Raji (cell line): Measurements from ENCODE around the gene MRTO4.

Source experiments
- POLR2A ChIP-seq: IDR thresholded peaks from 2 replicates; pipeline ENCODE4 v1.6.1; 2011; ENCODE audit warnings: low read depth, low read length, control low read depth; ENCODE audit not compliant: insufficient read depth

Gene MRTO4

DNA sequence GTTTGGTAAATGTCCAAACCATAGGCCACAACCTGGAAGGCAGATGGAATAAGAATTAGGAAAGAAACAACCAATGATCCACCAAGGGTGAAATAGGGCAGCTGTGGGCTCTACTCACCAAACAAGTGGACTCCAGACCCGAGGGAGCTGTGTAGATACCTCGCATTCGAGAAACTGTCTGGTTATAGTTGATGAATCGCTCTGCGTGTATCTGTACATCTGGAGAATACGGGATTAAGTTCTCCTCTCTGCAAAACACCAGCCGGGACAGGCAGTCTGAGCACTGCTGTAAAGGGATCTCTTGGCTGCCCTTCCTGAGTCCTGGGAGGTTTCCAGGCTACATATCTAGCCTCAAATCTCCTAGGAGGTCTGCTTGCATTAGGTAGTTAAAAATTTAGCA is 32.2 kb upstream of the MRTO4 start:
- TF ChIP-seq POLR2A, result no peak

DNA sequence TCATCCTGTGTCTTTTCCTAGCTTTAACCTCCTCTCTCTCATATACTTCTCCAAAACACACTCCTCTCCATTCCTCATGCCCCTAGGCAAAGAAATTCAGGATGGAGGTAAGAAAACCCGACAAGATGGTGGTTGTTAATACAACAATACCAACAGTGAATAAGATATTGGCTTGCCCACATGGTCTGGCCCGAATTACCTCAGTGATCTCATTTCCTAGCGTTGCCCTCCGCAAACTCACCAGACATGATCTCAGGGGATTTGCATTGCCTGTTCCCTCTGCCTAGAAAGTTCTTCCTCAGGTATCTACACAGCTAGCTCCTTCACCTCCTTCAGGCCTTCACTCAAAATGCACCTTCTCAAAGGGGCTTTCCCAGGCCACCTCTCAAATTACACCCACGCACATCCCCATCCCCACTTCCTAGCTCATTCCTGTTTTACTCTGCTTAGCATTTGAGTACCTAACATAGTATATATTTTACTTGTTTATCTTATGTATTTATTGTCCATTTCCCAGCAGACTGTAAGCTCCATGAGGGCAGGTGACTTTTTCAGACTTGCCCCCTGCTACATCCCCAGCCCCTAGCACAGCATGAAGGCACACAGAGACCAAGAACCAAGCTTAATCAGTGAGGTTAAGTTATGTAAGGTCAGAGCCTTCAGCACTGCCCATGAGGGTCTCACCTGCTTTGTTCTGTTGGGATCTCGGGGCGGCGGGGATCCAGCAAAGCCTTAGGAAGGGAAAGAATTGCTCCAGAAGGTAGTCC is 31.3 kb upstream of the MRTO4 start:
- no peak for TF ChIP-seq POLR2A

- TF ChIP-seq POLR2A, result no peak
Measured at GRCh38 chr1:19220991-19221390, 30.6 kb upstream of the MRTO4 start.

DNA sequence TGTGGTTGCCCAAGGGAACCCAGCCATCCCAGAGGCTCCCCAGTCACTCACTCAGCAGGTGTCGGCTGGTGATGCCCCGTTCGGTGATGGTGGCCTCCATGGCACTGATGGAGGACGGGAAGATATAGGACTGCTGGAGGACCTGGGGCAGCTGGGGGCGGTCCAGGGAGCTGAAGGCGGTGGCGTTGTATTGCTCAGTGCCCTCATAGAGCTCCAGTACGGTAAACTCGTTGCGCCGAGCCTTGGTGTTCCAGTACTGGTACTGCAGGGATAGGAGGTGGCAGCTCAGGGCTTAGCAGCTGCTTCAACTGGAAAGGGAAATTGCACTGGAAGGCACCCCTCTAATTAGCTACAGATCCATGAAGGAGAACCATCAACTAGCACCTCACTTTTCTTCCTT is 29.0 kb upstream of the MRTO4 start:
- TF ChIP-seq POLR2A, result no peak

- TF ChIP-seq POLR2A, result no peak
Measured at GRCh38 chr1:19222979-19223824, 28.4 kb upstream of the MRTO4 start.

DNA sequence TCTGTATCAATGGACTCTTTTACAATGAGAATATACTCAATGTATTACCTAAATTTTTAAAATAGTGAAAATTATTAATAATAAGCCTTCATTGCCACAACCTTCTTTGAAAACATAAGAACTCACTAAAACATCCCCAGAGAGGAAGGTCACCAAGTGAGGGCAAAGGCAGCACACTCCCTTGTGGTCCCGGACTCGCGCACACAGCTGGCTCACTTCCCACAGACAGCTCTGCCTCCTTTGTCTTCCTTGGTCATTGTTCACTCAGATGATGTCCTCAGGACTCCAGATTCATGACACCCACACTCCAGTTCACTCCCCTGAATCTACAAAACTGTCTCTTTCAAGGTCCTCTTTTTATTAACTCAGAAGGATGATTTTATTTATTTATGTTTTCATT is 22.4 kb upstream of the MRTO4 start:
- no peak for TF ChIP-seq POLR2A

GRCh38 chr1:19229828-19230325 is 21.7 kb upstream of the MRTO4 start:
- TF ChIP-seq POLR2A, result no peak

DNA sequence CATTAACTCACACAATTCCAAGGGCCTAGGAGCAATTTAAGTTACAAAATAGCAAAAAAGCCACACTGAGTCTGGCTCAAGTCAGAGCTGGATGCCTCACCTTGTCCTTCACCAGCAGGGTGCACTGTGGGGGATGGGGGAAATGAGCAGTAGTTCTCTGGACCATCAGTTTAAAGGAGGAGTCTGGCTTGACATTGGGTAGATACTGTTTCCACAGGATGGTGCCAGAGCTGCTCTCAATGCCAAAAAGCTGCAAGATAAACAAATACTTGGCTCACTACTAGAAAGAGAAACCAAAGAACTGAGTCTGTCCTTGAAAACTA is 19.1 kb upstream of the MRTO4 start:
- TF ChIP-seq POLR2A, result no peak

DNA sequence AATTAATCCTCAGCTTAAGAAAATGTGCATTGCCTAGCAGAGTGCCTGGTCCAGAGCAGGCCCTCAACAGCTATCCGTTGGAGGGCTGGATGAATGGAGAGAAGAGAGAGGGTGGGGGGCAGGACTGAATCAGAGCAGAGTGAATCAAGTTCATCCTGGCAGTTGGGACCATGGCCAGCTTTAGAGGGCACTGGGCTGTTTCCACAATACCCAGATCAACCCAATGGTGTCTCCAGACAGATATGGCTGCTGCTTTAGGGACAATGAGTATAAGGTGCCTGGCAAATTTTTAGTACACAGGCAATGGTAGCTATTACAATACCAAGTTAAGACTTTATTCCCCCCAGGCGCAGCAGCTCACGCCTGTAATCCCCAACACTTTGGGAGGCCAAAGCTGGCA is 17.4 kb upstream of the MRTO4 start:
- TF ChIP-seq POLR2A, result no peak

- no peak for TF ChIP-seq POLR2A
Measured at GRCh38 chr1:19239876-19240275, 11.7 kb upstream of the MRTO4 start.

- TF ChIP-seq POLR2A, result no peak
Measured at GRCh38 chr1:19240673-19241538, 10.7 kb upstream of the MRTO4 start.

DNA sequence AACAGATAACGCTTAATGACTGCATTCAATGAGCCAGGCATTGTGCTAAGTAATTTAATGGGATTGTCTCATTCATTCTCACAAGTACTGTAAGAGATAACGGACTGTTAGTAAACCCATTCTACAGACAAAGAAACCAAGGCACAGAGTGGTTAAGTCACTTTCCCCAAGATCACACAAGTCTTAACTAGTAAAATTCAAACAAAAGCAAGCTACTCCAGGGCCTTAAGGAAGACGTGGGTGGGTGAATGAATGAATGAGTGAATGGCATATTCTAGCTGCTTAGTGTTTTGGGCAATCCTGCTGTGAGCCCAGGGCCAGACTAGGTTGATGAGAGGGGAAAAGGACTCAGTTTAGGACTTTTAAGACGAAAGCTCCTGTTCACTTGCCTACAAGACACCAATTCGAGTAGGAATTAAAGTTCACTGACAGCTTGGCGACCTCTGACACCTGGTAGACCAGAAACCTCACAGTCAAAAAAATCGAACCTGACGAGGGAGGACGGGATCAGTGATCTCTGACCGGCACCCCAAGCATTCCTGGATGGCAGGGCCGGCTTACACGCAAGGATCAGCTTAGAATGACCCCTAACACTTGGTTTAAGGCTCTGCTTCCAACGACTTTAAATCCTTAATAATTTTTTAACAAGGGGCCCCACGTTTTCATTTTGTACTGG is 838 bp upstream of the MRTO4 start:
- TF ChIP-seq POLR2A, result no peak

DNA sequence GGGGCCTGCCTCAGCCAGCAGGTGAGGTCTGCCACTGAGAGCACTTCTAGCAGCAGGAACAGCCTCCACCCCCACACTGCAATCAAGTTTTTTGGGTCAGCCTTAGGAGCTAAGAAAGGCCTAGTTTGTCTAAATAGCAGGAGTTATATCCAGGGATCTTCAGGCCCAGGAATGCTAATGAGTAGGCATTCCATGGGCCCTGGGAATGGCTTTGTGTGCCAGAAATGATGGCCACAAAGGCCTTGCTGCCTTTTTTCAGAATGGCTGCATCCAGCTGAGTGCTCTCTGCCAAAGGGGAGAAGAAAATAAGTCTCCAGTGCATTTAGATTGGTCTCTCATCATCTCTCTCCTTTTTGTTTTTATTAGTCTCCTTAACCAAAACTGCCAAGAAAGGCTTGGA is 2.8 kb downstream of the MRTO4 start:
- TF ChIP-seq POLR2A, result no peak

GRCh38 chr1:19255288-19255687 is 3.7 kb downstream of the MRTO4 start:
- no peak for TF ChIP-seq POLR2A
